ENCODE measurements around the gene CWF19L2. TPM values are rescaled to one million over a fixed set of nuclear protein-coding genes. Genes with fewer than 3 reads are reported as not detected.

The CWF19L2 gene
- total RNA-seq, 2 experiments from 2014 or later = 17.2 to 17.3 TPM

DNA sequence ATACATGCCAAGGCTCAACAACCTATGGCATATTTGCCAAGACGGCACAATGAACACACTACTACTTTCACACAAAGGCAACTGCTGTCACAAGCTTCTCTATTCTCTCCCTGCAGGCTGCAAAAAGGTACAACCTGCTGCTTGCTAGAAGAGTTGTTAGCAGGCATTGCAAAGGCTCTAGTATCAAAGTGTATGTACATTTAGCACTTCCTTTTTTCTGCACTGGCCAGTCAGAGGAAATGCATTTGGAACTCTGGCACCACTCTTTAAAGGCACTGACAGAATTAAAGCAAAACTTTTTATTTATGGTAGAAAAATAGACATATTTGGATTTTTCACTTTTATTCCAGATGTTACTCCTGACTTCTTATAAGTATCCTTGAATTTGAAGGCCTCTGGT, 125.9 kb downstream of the CWF19L2 start:
- CTCF ChIA-PET = no interaction called here
- no peak overlapping the region for H3K4me3 Mint-ChIP-seq

DNA sequence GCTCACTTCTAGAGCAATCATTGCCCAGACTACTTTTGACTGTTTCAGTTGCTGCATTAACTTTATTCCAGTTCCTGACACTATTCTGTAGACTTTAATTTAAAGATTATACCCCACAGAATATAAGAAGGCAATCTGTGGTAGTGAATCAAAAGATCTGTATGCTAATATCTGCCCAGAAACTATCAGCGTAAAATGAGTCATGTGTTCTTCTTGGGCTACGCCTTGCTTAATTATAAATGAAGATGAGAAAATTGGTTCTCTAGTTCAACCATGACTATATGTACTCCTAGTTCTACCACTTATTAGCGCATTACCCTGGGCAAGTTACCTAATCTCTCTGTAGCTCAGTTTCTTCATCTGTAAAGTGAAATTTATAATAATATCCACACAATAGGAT, 128.5 kb downstream of the CWF19L2 start:
- Mint-ChIP-seq H3K36me3 (ENCODE audit: low read depth) (peaks cover 29% of the 10 kb centered on the region), H3K9me3 (no peaks in the 10 kb centered on the region), H3K4me3 (no peak overlapping the region), H3K4me1 (no peaks in the 10 kb centered on the region), H3K27ac (no peak overlapping the region), H3K27me3 (no peaks in the 10 kb centered on the region)
- ChIA-PET CTCF (no interaction called here), POLR2A (no interaction called here)
- no peak for DNase-seq

More for the DNA sequence above, 125.9 kb downstream of the CWF19L2 start:
- H3K9me3 Mint-ChIP-seq = no peaks in the 10 kb centered on the region
- POLR2A ChIA-PET = no interaction called here
- no peak overlapping the region for H3K27ac Mint-ChIP-seq
- peaks cover 21% of the 10 kb centered on the region for H3K36me3 Mint-ChIP-seq (ENCODE audit: low read depth)
- no peaks in the 10 kb centered on the region for H3K27me3 Mint-ChIP-seq
- DNase-seq = no peak
- no peaks in the 10 kb centered on the region for H3K4me1 Mint-ChIP-seq

DNA sequence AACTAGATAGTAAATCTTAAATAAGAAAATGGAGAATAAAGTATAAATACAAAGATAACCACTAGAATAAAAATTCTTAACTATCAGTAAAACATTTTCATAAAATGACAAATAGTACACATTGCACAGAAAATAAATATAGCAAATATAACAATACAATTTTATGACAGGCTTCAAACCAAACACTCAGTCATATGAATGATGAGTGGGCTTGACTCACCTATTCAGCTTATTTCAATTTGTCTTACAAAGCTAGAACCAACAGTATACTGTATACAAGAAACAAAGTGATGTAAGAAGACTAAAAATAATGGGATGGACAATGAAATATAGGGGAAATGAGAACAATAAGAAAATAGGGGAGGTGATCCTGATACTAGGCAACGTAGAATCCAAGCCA, 141.2 kb downstream of the CWF19L2 start:
- Mint-ChIP-seq H3K27me3 (no peaks in the 10 kb centered on the region), H3K27ac (no peak overlapping the region), H3K4me3 (no peak overlapping the region), H3K9me3 (peaks cover 10% of the 10 kb centered on the region), H3K36me3 (ENCODE audit: low read depth) (peaks cover 14% of the 10 kb centered on the region), H3K4me1 (no peaks in the 10 kb centered on the region)
- DNase-seq = no peak
- CTCF ChIA-PET = no interaction called here
- POLR2A ChIA-PET = no interaction called here

DNA sequence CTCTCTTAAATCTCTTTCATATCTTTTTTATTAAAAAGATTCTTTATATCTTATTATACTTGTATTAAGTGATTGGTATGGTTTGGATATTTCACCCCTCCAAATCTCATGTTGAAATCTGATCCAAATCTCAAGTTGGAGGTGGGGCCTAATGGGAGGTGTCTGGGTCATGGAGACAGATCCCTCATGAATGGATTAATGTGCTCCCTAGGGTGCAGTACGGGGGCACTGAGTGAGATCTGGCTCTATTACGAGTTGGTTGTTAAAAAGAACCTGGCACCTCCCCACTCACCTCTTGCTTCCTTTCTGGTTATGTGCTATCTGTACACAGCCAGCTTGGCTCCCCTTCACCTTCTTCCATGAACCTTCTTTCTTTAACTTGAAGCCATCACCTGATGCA, 149.6 kb downstream of the CWF19L2 start:
- CTCF ChIA-PET = no interaction called here
- Mint-ChIP-seq H3K4me1 (no peaks in the 10 kb centered on the region), H3K9me3 (no peaks in the 10 kb centered on the region), H3K36me3 (ENCODE audit: low read depth) (peaks cover 25% of the 10 kb centered on the region), H3K4me3 (no peak overlapping the region), H3K27me3 (no peaks in the 10 kb centered on the region), H3K27ac (no peak overlapping the region)
- POLR2A ChIA-PET = no interaction called here
- DNase-seq = no peak

DNA sequence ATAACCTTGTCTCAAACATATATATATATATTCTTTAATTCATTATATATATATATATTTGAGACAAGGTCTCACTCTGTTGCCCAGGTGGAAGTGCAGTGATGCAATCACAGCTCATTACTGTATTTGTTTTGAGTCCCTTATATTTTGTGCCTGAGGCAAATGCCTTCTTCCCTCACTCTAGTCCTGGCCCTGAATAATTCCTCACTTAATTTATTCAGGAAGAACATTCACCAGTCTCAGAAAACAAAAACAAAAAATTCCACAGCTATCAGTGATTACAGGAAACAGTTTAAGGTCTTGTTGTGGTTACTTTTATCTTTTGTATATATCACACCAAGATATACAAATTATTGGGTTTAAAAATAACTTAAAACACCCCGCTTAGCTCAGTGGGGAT, 155.7 kb downstream of the CWF19L2 start:
- ChIA-PET POLR2A (no interaction called here), CTCF (no interaction called here)
- Mint-ChIP-seq H3K9me3 (no peaks in the 10 kb centered on the region), H3K36me3 (ENCODE audit: low read depth) (peaks cover 32% of the 10 kb centered on the region), H3K4me3 (no peak overlapping the region), H3K4me1 (no peaks in the 10 kb centered on the region), H3K27ac (no peak overlapping the region), H3K27me3 (no peaks in the 10 kb centered on the region)
- no peak for DNase-seq

DNA sequence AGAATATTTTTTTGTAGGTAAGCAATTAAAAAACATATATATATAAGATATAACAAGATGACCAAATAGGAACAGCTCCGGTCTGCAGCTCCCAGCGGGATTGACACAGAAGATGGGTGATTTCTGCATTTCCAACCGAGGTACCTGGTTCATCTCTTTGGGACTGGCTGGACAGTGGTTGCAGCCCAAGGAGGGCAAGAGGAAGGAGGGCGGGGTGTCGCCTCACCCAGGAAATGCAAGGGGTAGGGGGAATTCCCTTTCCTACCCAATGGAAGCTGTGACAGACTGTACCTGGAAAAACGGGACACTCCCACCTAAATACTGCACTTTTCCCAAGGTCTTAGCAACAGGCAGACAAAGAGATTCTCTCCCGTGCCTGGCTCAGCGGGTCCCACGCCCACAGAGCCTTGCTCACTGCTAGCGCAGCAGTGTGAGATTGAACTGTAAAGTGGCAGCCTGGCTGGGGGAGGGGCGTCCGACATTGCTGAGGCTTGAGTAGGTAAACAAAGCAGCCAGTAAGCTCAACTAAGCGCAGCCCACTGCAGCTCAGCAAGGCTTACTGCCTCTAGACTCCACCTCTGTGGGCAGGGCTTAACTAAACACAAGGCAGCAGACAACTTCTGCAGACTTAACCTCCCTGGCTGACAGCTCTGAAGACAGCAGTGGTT, 163.8 kb downstream of the CWF19L2 start:
- Mint-ChIP-seq H3K27me3 (no peaks in the 10 kb centered on the region), H3K9me3 (peaks cover 13% of the 10 kb centered on the region), H3K4me3 (no peak overlapping the region), H3K36me3 (ENCODE audit: low read depth) (peaks cover 44% of the 10 kb centered on the region), H3K27ac (no peak overlapping the region), H3K4me1 (no peaks in the 10 kb centered on the region)
- POLR2A ChIA-PET = no interaction called here
- CTCF ChIA-PET = no interaction called here
- DNase-seq = no peak

DNA sequence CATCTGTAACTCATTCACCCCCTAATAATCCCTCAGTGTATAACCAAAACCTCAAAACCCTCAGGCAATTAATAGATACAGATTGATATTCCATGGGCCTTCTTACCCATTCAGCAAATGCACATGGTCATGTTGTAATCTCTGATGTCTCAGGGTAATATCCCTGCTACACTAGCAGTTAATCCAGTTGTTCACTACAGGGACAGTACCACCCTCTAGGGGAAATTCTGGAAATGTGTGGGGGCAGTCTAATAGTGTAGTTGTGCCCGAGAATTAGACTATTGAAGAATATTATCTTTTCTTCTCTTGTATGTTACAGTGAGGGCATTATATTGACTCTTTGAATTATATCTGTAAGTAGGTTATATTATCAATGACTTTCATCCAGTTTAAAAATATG, 175.4 kb downstream of the CWF19L2 start:
- H3K4me1 Mint-ChIP-seq = no peaks in the 10 kb centered on the region
- CTCF ChIA-PET = no interaction called here
- peaks cover 7% of the 10 kb centered on the region for H3K9me3 Mint-ChIP-seq
- no peak for DNase-seq
- no peaks in the 10 kb centered on the region for H3K36me3 Mint-ChIP-seq (ENCODE audit: low read depth)
- POLR2A ChIA-PET = no interaction called here
- no peaks in the 10 kb centered on the region for H3K27me3 Mint-ChIP-seq
- no peak overlapping the region for H3K27ac Mint-ChIP-seq
- no peak overlapping the region for H3K4me3 Mint-ChIP-seq

Other genes starting within 250 kb of the CWF19L2 start
- 1 to 10 TPM; 8.3 to 8.9 TPM for gene ALKBH8, start 107.9 kb upstream of the CWF19L2 start, total RNA-seq
- not detected for gene ELMOD1, start 133.3 kb upstream of the CWF19L2 start, total RNA-seq